DMS114 treated with DMSO at 0.1 percent for 48 hours (cell line): ENCODE results near the gene PDE6A.
A peak's percentile ranks its signal among the peaks of the same experiment; 100 is the strongest.

Experiments used
- DNase-seq: peaks from one replicate; lab custom pipeline; 2025; ENCODE audit not compliant: unreplicated experiment; lab: John Stamatoyannopoulos, UW

PDE6A gene

DNA sequence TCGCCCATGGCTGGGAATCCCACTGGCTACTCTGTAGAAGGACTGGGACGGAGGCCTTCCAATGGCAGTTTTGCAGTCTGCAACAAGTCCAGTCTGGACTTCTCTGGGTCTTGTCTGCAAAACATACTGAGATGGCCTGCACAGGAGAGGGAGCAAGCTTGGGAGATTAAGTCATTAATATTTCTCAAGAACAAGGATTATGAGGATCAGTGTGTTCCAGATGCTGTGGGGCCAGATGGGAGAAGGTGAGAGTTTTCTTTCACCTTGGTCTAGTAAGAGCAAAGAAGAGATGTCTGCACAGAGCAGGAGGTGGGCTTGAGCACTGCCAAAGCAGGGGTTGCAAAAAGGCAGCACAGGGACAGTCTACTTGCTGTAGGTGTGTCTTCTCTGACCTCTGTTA is at the start of gene PDE6A:
Gene PDE6A (minus strand): TSS at position 128 of the 400 bp plus-strand sequence. CDS start 120 bp downstream, at position 8.
- no peak for DNase-seq

DNA sequence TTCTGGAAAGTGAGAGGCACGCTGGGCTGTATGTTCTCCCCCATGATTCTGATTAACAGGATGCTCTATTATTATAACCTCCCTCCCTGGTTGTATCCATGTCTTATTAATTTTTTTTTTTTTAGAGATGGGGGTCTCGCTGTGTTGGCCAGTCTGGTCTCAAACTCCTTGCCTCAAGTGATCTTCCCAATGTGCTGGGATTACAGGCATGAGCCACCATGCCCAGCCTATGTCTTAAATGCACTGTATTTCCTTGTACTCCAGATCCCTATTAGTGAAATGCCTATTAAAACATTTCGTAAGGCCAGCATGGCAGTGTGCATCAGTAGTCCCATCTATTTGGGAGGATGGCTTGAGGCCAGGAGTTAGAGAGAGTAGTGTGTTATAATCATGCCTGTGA is 48.9 kb upstream of the PDE6A start:
- DNase-seq, result no peak

DNA sequence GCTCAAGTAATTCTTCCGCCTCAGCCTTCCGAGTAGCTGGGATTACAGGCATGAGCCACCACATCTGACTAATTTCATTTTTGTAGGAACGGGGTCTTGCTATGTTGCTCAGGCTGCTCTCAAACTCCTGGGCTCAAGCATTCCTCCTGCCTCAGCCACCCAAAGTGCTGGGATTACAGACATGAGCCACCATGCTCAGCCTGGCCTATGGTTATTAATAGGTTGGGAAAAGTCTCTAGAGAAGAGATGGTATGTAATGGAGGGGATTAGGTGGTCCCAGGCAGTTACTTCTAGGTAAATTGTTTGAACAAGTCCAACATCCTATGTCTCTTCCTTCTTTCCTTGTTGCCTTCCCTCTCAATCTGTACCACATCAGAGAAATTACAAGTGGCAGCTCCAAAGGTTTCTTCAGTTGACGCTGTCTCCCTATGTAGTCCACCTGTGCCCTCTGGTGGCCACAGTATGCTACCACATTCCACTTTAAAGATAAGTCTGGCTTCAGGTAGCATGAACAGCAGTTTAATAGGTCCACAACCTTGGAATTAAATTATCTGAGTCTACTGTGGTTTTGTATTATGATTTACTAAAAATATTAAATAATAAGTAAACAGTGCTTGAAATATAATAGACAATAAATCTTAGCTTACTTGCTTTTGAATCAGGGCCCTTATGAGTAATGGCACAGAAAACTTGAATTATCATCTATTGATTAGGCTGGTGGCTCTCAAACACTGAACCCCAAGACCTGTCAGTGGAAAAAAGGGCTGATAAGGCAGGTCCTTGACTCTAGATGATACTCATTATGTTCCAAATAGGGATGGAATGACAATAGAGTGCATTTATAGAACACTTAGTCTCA is 46.2 kb upstream of the PDE6A start:
- peak; percentile 75 for DNase-seq

DNA sequence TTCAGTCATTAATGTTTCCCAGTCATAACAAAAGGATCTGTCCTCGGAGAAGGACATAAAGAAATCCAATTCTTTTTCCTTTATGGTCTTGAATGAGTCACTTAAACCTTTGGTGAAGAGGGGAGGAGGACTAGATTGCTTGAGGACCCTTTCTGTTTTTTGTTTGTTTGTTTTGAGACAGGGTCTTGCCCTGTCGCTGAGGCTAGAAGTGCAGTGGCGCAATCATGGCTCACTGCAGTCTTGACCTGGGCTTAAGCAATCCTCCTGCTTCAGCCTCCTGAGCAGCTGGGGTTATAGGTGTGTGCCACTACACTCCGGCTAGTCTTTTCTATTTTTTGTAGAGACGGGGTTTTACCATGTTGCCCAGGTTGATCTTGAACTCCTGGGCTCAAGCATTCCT is 43.5 kb upstream of the PDE6A start:
- DNase-seq, result no peak

DNA sequence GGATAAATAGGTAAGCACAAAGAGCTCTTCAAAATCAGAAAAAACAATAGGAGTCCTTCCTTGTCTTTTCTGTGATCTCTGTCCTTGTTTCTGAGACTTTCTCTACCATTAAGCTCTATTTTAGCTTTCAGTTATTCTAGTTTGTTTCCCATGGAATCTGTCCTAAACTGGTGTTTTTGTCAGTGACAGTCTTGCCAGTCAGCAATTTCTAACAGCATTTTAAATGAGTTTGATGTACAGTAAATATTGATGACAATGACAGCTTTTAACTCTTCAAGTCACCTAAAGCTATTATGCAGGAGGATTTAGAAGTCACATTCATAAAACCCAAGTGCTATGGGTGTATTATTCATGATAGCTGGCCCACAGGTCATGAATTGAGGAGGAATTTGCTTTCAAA is 37.9 kb upstream of the PDE6A start:
- no peak for DNase-seq

DNA sequence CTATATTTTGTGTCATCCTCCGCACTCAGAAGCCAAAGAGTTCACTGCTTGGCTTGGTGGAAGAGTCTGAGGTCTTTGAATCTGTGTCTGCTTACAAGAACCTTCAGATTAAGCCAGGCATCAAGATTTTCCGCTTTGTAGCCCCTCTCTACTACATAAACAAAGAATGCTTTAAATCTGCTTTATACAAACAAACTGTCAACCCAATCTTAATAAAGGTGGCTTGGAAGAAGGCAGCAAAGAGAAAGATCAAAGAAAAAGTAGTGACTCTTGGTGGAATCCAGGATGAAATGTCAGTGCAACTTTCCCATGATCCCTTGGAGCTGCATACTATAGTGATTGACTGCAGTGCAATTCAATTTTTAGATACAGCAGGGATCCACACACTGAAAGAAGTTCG is 36.6 kb upstream of the PDE6A start:
- no peak for DNase-seq

DNA sequence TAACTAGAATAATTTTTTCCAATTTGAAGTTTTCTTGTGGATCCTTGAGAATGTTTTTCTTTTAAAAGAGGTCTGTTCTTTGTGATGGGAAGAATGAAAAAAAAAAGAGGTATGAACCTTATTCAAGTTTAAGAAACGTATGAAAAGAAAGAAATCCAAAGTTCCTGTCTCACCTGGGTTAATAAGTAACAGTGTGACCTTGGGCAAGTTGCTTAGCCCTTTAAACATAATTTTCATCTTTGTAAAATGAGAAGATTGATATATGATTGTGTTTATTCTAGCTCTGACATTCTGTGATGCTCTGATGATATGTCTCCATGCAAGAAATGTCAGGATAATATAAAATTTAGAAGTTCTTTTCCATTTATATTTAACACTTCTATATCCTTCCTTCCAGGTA is 35.3 kb upstream of the PDE6A start:
- no peak for DNase-seq

DNA sequence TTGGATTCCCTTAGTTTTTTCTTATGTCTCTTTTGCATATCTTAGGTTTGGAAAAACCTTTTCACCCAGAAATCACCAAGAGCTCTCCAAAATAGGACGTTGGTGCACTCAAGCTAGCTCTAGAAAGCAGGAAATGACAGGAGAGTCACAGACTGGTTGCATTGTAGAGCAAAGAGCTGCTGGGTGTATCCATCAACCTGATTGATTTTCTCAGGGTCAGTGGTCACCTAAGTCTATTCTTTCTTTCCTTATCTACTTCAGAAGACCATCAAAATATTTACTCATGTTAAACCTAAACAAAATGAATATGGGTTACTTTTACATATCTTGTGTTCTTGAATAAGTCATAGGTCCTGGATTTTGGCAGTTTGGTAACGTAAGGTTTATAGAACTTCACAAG is 30.8 kb upstream of the PDE6A start:
- DNase-seq, result no peak

DNA sequence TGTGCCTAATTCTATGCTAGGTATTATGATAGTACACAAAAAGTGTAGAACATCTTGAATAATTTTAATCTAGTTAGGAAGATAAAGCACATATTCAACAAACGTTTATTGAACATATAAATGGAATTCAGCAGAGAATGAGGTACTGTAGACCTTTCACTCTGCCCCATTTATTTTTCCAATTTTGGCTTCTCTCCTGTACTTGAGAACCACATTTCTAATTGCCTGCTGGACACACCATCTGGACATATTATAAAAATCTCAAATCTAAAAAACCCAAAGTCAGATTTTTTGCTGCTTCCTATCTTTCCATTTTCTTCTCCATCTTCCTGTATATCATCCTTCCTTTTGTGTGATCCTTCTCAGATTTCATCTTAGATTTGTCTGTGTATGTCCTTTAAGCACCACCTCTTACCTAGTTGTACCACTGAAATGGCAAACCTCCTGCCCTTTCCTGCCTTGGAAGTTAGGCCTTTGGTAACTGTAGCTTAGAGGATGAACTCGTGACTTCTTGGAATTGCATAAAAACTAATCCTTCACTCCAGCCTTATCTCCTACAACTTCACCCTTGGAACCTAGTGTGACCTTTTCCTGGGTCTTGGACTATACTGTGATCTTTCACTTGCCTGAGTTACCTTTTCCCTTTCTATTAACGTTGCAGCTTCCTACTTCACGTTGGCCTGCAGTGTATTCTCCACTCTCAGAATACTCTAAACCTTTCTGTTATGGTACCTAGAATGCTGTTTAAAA is 24.8 kb upstream of the PDE6A start:
- no peak for DNase-seq

DNA sequence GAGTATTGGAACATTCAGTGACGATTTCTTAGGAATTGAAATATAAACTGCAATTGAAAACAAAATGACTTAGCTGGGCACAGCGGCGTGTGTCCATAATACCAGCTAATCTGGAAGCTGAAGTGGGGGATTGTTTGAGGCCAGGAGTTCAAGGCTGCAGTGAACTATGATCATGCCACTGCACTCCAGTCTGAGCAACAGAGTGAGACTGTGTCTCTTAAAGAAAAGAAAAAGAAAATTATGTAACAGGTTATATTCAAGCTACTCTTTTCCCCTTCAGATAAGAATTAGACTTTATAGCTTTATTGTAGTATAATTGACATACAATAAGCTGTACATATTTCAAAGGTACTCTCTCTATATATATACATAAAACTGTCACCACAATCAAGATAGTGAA is 22.4 kb upstream of the PDE6A start:
- no peak for DNase-seq

DNA sequence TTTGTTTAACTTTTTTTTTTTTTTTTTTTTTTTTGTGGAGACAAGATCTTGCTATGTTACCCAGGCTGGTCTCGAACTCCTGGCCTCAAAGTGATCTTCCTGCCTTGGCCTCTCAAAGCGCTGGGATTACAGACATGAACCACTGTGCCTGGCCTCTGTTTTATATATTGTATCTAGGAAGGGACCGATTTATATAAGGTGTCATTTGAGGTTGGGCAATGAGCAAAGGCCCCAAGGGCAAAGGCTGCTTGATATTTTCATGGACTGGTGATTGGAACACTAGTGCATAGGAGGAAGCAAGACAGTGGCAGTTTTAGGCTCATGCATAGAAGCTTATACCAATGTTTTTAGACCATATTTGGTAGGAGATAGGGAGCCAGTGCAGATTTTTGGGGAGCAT is 19.1 kb upstream of the PDE6A start:
- no peak for DNase-seq

DNA sequence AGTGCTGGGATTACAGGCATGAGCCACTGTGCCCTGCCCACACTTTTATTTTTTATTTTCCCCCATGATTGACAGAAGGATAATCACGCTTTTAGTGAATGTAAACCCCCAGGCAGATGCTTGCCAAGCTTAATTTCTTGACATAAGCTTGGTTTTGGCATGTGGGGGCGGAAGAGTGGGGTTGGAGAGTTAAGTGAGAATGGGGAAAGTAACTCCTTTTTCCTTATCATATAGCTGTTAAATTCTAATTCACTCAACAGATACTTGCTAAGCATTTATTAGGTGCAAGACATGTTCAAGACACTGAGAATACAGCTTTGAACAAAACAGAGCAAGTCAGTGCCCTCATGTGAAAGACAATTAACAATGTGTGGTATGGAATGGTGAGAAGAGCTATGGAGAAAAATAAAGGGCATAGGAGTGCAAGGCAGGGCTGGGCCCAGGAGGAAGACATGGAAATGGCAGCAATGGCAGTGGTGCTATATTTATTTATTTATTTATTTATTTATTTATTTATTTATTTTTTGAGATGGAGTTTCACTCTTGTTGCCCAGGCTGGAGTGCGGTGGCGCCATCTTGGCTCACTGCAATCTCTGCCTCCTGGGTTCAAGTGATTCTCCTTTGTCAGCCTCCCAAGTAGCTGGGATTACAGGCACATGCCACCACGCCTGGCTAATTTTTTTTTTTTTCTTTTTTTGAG is 18.2 kb upstream of the PDE6A start:
- DNase-seq, result no peak

DNA sequence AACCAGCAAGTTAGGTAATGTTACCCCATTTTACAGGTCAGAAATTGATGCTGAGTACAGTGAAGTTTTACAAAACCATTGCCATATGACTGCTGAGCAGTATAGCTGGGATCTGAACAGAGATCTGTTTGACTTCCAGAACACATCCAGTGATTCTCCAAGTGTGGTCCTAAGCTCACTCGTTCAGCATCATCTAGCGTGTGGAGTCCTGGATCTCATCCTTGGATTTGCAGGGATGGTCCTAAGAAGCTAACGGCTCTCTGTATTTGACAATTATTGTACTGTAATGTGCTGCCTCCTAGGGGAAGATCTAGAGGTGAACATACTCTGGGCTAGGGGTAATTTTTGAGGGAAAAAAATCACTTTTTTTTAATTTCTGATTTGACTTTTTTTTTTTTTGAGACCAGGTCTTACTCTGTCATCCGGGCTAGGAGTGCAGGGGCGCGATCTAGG is 17.4 kb upstream of the PDE6A start:
- DNase-seq, result peak; percentile 55

DNA sequence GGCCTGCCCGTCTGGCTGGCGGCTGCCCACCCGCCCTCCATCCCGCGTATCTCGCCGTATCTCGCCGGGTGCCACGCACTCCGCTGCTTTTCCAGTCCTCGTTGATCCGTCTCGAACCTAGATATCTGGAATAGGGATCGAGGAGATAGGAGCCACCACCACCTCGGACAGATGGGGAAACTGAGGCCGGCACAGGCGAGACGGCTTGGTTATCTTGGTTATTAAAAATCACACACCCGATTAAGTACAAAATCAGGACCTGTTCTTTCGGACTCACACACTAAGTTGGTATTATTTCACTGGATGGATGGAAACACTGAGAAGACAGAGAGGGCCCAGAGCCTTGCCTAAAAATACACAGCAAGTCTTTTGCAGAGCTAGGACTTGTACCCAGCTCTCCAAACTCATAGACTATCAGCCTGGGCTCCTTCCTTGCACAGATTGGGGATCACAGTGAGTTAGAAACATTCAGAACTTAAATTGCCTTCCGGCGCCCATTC is 16.6 kb upstream of the PDE6A start:
- DNase-seq, result peak; percentile 5

DNA sequence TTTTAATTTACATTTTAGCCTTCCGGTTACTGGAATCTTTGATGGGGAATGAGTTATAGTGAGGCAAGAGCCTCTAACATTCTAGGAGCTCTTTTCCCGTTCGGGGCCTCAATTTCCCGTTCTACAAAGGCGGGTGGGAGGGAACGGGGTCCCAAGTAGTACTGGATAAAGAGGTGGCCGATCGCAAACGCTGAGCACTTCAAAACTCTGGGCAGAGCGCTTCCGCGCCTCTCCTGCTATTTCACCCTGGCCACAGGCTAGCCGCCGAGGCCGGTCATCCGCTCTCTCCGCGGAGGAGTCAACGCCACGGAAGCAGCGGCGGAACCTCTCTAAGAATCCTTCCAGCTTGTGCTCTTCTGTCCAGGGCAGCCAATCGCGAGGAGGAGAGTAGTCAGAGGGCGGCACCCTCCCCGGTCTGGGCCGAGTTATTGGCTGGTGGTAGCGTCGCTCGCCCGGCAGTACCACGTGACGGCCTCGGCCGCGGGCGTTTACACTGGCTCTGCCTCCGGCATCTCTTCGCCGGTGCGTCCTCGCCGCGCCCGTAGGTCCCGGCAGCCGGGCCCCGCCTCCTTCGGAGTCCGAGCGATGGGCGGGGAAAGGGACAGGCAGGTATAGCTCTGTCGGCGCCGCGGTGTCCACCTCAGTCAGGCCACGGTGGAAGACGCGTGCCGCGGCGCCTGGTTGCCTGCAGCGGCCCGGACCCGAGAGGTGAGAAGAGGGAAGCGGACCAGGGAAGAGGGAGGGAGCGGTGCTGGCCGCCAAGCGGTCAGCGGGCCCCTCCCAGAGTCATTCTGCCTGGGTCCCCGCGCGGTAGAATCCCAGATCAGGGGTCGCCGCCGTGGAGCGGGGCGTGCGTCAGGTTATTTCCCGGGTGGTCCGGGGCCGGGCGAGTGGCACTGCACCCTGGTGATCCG is 15.9 kb upstream of the PDE6A start, which contains the start of gene SLC26A2:
Gene SLC26A2 (plus strand): TSS at position 487 of the 914 bp plus-strand sequence. CDS start 16,895 bp downstream, outside the sequence.
- DNase-seq, result peak; percentile 98

DNA sequence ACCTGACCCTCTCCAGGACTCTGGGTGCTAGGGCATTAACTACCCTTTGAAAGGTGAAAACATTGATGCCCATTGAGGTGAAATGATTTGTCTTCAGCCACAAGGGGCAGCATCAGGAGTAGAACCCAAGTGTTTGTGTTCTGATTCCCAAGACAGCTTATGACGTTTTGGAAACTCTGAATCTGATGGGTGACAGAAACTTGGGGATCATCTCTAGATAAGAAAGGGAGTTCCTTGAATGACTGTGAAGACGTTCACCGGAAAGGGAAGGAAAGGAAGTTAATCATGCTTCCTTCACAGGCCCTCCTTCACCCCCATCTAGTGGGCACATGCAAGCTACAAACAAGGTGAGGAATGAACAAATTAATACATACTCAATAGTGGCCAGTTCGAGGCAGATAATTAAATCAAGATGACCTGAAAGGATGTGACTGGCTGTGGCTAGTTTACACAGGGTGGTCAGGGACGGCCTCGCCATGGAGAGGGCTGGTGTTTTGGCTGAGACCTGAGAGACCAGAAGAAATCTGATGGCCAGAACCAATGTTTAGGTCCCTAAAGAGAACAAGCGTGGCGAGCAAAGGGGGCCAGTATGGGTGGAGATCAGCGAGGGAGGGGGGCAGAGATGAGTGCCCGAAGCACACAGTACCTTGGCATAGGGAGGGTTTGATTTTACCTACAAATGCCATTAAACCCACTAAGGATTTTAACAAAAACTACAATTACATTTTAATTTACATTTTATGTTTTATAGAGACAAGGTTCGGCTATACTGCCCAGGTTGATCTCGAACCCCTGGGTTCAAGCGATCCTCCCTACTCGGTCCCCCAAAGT is 15.0 kb upstream of the PDE6A start:
- DNase-seq, result peak; percentile 72

DNA sequence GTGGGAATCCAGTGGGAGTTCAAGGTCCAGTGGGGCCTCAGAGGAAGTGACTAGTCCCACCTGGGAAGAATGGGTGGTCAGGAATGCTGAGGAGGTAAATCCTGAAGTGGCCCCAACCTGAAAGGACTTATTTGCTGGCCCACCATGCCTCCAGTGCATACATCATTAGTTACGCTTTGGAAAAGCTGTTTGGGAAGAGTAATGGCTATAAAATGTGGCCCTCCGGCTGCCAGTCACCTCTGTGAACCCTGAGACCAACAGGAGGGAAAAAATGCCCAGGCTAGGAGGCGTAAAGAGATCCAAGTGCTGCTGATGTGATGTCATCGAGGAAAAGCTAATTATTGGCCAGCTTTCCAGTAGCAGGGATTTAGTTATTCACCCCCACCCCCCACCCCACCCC is 13.3 kb upstream of the PDE6A start:
- no peak for DNase-seq

DNA sequence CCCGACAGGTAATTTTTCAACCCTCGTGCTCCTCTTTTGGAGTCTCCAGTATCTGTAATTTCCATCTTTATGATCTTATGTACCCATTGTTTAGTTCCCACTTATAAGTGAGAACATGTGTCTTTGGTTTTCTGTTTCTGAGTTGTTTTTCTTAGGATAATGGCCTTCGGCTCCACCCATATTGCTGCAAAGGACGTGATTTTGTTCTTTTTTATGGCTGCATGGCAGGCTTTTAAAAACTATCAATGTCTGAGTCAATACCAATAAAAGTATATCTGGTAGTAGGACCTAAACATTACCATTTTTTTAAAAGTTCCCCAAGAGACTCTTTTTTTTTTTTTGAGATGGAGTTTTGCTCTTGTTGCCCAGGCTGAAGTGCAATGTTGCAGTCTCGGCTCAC is 12.1 kb upstream of the PDE6A start:
- DNase-seq, result no peak

DNA sequence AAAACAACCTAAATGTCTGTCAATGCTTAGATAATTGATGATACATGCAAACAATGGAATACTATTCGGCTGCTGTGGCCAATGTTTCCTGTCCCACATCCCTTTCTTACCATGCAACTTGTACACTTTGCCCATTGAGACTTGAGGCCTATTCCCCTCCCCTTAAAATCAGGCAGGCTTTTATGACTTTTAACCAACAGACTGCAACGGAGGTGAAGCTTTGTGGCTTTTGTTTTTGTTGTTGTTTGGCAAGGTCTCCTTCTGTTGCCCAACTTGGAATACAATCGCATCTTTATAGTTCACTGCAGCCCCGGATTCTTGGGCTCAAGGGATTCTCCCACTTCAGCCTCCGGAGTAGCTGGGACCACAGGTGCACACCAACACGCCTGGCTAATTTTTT is 10.2 kb upstream of the PDE6A start:
- DNase-seq, result no peak
